Glutamatergic neuron (in vitro differentiated cells): ENCODE data around the gene RARB. TPM values are rescaled to one million over a fixed set of nuclear protein-coding genes. Genes with fewer than 3 reads are reported as not detected.

Experiments
- DNase-seq: peaks from one replicate; pipeline ENCODE4 v3.0.0; 2022
- H3K27ac Mint-ChIP-seq: one replicate; pipeline ENCODE4 v1.8.0; 2020; ENCODE audit warnings: mild to moderate bottlenecking, mixed read lengths, inconsistent platforms; ENCODE audit not compliant: unreplicated experiment
- H3K27me3 Mint-ChIP-seq: one replicate; pipeline ENCODE4 v1.8.0; 2020; ENCODE audit warnings: mild to moderate bottlenecking, moderate library complexity, mixed read lengths, inconsistent platforms; ENCODE audit not compliant: unreplicated experiment
- H3K36me3 Mint-ChIP-seq: one replicate; pipeline ENCODE4 v1.8.0; 2020; ENCODE audit warnings: mild to moderate bottlenecking, mixed read lengths, inconsistent platforms; ENCODE audit not compliant: unreplicated experiment
- H3K4me1 Mint-ChIP-seq: one replicate; pipeline ENCODE4 v1.8.0; 2020; ENCODE audit warnings: mild to moderate bottlenecking, low read depth, mixed read lengths, inconsistent platforms; ENCODE audit not compliant: unreplicated experiment
- H3K4me3 Mint-ChIP-seq: one replicate; pipeline ENCODE4 v1.8.0; 2020; ENCODE audit warnings: mild to moderate bottlenecking, mixed read lengths, inconsistent platforms; ENCODE audit not compliant: unreplicated experiment
- H3K9me3 Mint-ChIP-seq: one replicate; pipeline ENCODE4 v1.8.0; 2020; ENCODE audit warnings: mild to moderate bottlenecking, moderate library complexity, mixed read lengths, inconsistent platforms; ENCODE audit not compliant: unreplicated experiment
- CTCF ChIP-seq: fragments of 200-600 bp; sonication (generic); IDR thresholded peaks from one replicate; pipeline ENCODE4 v1.5.0; 2021; ENCODE audit not compliant: partially characterized antibody, unreplicated experiment
- total RNA-seq: library from RNA; stranded (reverse); fragmentation: NEBNext Ultra II Directional; extraction: Animal tissue kit (Norgen Biotek cat#: 25700); gene quantifications from one replicate; pipeline ENCODE4 v1.2.1, GENCODE V29; 2021; ENCODE audit not compliant: unreplicated experiment

Gene RARB
- total RNA-seq, 1 donor from 2014 or later: 1.2 TPM

DNA sequence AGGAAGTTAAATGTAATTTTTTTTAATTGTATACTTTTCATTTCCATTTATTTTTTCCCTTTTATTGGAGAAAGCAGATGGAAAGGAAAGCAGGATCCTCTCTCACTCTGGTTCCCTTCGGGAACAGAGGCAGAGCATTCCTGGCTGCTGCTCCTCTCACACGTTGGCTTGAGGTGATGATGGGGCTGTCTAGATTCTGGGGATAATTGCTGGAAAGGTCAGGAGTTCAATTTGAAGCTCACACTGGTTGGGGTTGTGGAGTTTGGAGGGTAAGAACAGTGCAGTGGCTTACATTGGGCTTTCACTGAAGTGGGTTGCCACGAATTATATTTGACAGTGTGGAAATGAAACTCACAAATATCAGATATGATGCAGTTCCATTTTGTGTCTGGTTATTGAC lies 57.6 kb downstream of the RARB start:
- H3K4me3 Mint-ChIP-seq: no peak overlapping the region
- H3K4me1 Mint-ChIP-seq: peaks cover 7% of the 10 kb centered on the region
- no peak for TF ChIP-seq CTCF
- H3K27ac Mint-ChIP-seq: no peak overlapping the region
- H3K36me3 Mint-ChIP-seq: no peaks in the 10 kb centered on the region
- no peaks in the 10 kb centered on the region for H3K9me3 Mint-ChIP-seq
- DNase-seq: no peak
- no peaks in the 10 kb centered on the region for H3K27me3 Mint-ChIP-seq

GRCh38 chr3:25486932-25487331 lies 58.9 kb downstream of the RARB start:
- no peak for TF ChIP-seq CTCF
- peaks cover 5% of the 10 kb centered on the region for H3K4me1 Mint-ChIP-seq
- no peak for DNase-seq
- no peaks in the 10 kb centered on the region for H3K27me3 Mint-ChIP-seq
- no peak overlapping the region for H3K4me3 Mint-ChIP-seq
- H3K27ac Mint-ChIP-seq: no peak overlapping the region
- H3K36me3 Mint-ChIP-seq: no peaks in the 10 kb centered on the region
- no peaks in the 10 kb centered on the region for H3K9me3 Mint-ChIP-seq

- H3K9me3 Mint-ChIP-seq: no peaks in the 10 kb centered on the region
- H3K36me3 Mint-ChIP-seq: no peaks in the 10 kb centered on the region
- no peak for TF ChIP-seq CTCF
- H3K27me3 Mint-ChIP-seq: no peaks in the 10 kb centered on the region
- no peak for DNase-seq
- H3K4me1 Mint-ChIP-seq: peaks cover 5% of the 10 kb centered on the region
- no peak overlapping the region for H3K4me3 Mint-ChIP-seq
- no peak overlapping the region for H3K27ac Mint-ChIP-seq
These were observed 62.0 kb downstream of the RARB start for GRCh38 chr3:25489858-25490593.

DNA sequence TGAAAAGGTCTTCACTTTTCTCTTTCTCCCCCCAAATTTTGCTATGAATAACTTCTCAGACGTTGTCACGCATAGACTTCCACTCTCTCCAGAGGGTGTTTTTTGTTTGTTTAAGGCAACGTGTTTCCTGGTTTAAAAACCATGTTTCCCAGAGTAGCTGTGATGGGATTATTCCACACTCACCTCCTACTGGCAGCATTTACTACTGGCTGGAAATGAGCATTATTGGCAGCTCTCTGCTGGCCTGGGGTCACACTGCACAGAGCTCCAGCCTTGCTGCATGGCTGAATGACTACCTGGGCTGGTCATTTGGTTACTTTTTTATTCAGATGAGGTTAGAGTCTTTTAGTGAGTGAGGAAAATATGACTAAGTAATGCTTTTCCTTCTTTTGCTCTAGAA lies 65.2 kb downstream of the RARB start:
- no peak for TF ChIP-seq CTCF
- Mint-ChIP-seq H3K9me3 (no peaks in the 10 kb centered on the region), H3K4me1 (peaks cover 1% of the 10 kb centered on the region), H3K4me3 (no peak overlapping the region), H3K27ac (no peak overlapping the region), H3K27me3 (no peaks in the 10 kb centered on the region), H3K36me3 (no peaks in the 10 kb centered on the region)
- no peak for DNase-seq

- DNase-seq: no peak
- TF ChIP-seq CTCF: no peak
- H3K9me3 Mint-ChIP-seq: no peaks in the 10 kb centered on the region
- no peak overlapping the region for H3K27ac Mint-ChIP-seq
- H3K36me3 Mint-ChIP-seq: no peaks in the 10 kb centered on the region
- peaks cover 1% of the 10 kb centered on the region for H3K4me1 Mint-ChIP-seq
- H3K27me3 Mint-ChIP-seq: no peaks in the 10 kb centered on the region
- no peak overlapping the region for H3K4me3 Mint-ChIP-seq
These were observed 65.7 kb downstream of the RARB start for GRCh38 chr3:25493786-25494185.
